Natural killer cell (primary cell): ENCODE results near the gene RABEPK. TPM values are rescaled to one million over a fixed set of nuclear protein-coding genes. Genes with fewer than 3 reads are reported as not detected.

ENCODE experiments used
- ATAC-seq, 3 donors: fragments of 150-1000 bp in 2 of 3; fragments of 200-7000 bp in 1 of 3; cut with Tn5 transposase; 1 replicate in 1 of 3; 2 replicates in 2 of 3; pipeline ENCODE4 v1.10.0; 2021; ENCODE audit warnings: mild to moderate bottlenecking in 2 of 3, moderate library complexity in 2 of 3
- DNase-seq, 2 donors: peaks; one replicate each; pipeline versions ENCODE4 v3.0.0 to v3.0.0-alpha.2; 2013 to 2021; ENCODE audit warnings: mixed read lengths in 1 of 2
- H3K27ac ChIP-seq: one replicate; pipeline ENCODE4 v1.5.1; 2013; ENCODE audit warnings: mild to moderate bottlenecking, low read length
- H3K27me3 ChIP-seq: one replicate; pipeline ENCODE4 v1.6.1; 2013; ENCODE audit warnings: low read length; ENCODE audit not compliant: control insufficient read depth, insufficient read depth
- H3K36me3 ChIP-seq: one replicate; pipeline ENCODE4 v1.6.1; 2013; ENCODE audit warnings: low read length; ENCODE audit not compliant: control insufficient read depth, insufficient read depth
- H3K4me1 ChIP-seq: one replicate; pipeline ENCODE4 v1.6.1; 2013; ENCODE audit warnings: low read length; ENCODE audit not compliant: control insufficient read depth, insufficient read depth
- H3K4me3 ChIP-seq: one replicate; pipeline ENCODE4 v1.5.1; 2013; ENCODE audit warnings: low read length
- H3K9me3 ChIP-seq: one replicate; pipeline ENCODE4 v1.6.1; 2013; ENCODE audit warnings: low read length; ENCODE audit not compliant: control insufficient read depth, insufficient read depth
- H3K27ac Mint-ChIP-seq, 2 donors: one replicate each; pipeline ENCODE4 v1.8.0; 2022; ENCODE audit warnings: mild to moderate bottlenecking in 2 of 2, mixed read lengths in 2 of 2, moderate library complexity in 1 of 2
- H3K27me3 Mint-ChIP-seq, 2 donors: one replicate each; pipeline ENCODE4 v1.8.0; 2022; ENCODE audit warnings: low read depth in 2 of 2, mixed read lengths in 2 of 2
- H3K36me3 Mint-ChIP-seq: one replicate; pipeline ENCODE4 v1.8.0; 2022; ENCODE audit warnings: mixed read lengths
- H3K4me1 Mint-ChIP-seq, 2 donors: one replicate each; pipeline ENCODE4 v1.8.0; 2022; ENCODE audit warnings: mixed read lengths in 2 of 2
- H3K4me3 Mint-ChIP-seq: one replicate; pipeline ENCODE4 v1.8.0; 2022; ENCODE audit warnings: mild to moderate bottlenecking, moderate library complexity, mixed read lengths
- H3K9me3 Mint-ChIP-seq, 2 donors: one replicate each; pipeline ENCODE4 v1.8.0; 2022; ENCODE audit warnings: mixed read lengths in 2 of 2
- CTCF ChIP-seq: fragments of 200-600 bp; IDR thresholded peaks from one replicate; pipeline ENCODE4 v1.8.0; 2022; ENCODE audit warnings: antibody characterized with exemption
- WGBS: methylation state at CpG from one replicate; pipeline ENCODE4 v1.1.7; 2013; ENCODE audit warnings: missing lambda C conversion rate; ENCODE audit not compliant: insufficient coverage; 5-methylcytosine and 5-hydroxymethylcytosine counted together
- intact Hi-C: fragments of 100-400 bp; cut with micrococcal nuclease; formaldehyde crosslinking; loops from one replicate; pipeline ENCODE4 v1.14.2; 2022
- total RNA-seq, 4 donors: library from RNA; stranded (reverse); fragments of 120-200 nt in 1 of 4; gene quantifications; one replicate each; pipeline versions ENCODE4 v1.2.3 to v1.2.4, GENCODE V29; 2013 to 2022

RABEPK gene
- total RNA-seq, 3 donors from 2014 or later (not counting 1 experiment from before 2014, with no cell fraction given), result 10.6 to 13.1 (median 11.8) TPM

GRCh38 chr9:125166762-125167161 is 33.6 kb upstream of the RABEPK start:
- no peaks in the 10 kb centered on the region for H3K36me3 Mint-ChIP-seq
- no peaks in the 10 kb centered on the region for H3K4me1 ChIP-seq
- peaks cover 9 to 14% of the 10 kb centered on the region in 2 donors for H3K4me1 Mint-ChIP-seq
- intact Hi-C loops, result no loop called here
- no peaks in the 10 kb centered on the region for H3K9me3 Mint-ChIP-seq
- no peak overlapping the region for H3K4me3 Mint-ChIP-seq
- H3K27ac ChIP-seq, result no peak overlapping the region
- 96% methylated on average over 2 of the region's 2 CpGs for WGBS
- TF ChIP-seq CTCF, result no peak
- ATAC-seq (no peak), DNase-seq (no peak)
- peak overlapping the region in 1 of 2 donors; percentile 11 for H3K27ac Mint-ChIP-seq
- no peaks in the 10 kb centered on the region for H3K27me3 Mint-ChIP-seq
- no peaks in the 10 kb centered on the region for H3K27me3 ChIP-seq
- H3K36me3 ChIP-seq, result peaks cover 23% of the 10 kb centered on the region
- no peak overlapping the region for H3K4me3 ChIP-seq
- H3K9me3 ChIP-seq, result no peaks in the 10 kb centered on the region

GRCh38 chr9:125169895-125170294 is 30.4 kb upstream of the RABEPK start:
- Histone ChIP-seq H3K9me3 (no peaks in the 10 kb centered on the region), H3K27me3 (no peaks in the 10 kb centered on the region), H3K4me1 (peaks cover 7% of the 10 kb centered on the region), H3K27ac (no peak overlapping the region), H3K36me3 (peaks cover 27% of the 10 kb centered on the region), H3K4me3 (no peak overlapping the region)
- intact Hi-C loops, result no loop called here
- Mint-ChIP-seq H3K4me3 (no peak overlapping the region), H3K36me3 (no peaks in the 10 kb centered on the region), H3K4me1 (peaks cover 23 to 28% of the 10 kb centered on the region in 2 donors), H3K9me3 (no peaks in the 10 kb centered on the region), H3K27ac (peak overlapping the region in 1 of 2 donors; percentile 71), H3K27me3 (no peaks in the 10 kb centered on the region)
- ATAC-seq, result no peak
- TF ChIP-seq CTCF, result no peak
- DNase-seq, result no peak

- no peak overlapping the region for H3K27ac ChIP-seq
- peak overlapping the region; percentile 39 to 58 for H3K27ac Mint-ChIP-seq
- H3K4me3 ChIP-seq, result no peak overlapping the region
- H3K4me1 ChIP-seq, result peaks cover 7% of the 10 kb centered on the region
- TF ChIP-seq CTCF, result no peak
- no peaks in the 10 kb centered on the region for H3K36me3 Mint-ChIP-seq
- no peaks in the 10 kb centered on the region for H3K9me3 ChIP-seq
- ATAC-seq (no peak), DNase-seq (no peak)
- H3K36me3 ChIP-seq, result peaks cover 22% of the 10 kb centered on the region
- no peaks in the 10 kb centered on the region for H3K9me3 Mint-ChIP-seq
- H3K4me3 Mint-ChIP-seq, result no peak overlapping the region
- 51% methylated on average over 6 of the region's 6 CpGs for WGBS
- H3K27me3 ChIP-seq, result no peaks in the 10 kb centered on the region
- intact Hi-C loops, result no loop called here
- H3K4me1 Mint-ChIP-seq, result peaks cover 38 to 44% of the 10 kb centered on the region in 2 donors
- no peaks in the 10 kb centered on the region for H3K27me3 Mint-ChIP-seq
Measured at GRCh38 chr9:125172031-125172755, 28.1 kb upstream of the RABEPK start.

GRCh38 chr9:125176636-125177035 is 23.7 kb upstream of the RABEPK start:
- no peaks in the 10 kb centered on the region for H3K27me3 ChIP-seq
- H3K27me3 Mint-ChIP-seq, result no peaks in the 10 kb centered on the region
- H3K4me3 ChIP-seq, result no peak overlapping the region
- no peaks in the 10 kb centered on the region for H3K9me3 ChIP-seq
- H3K4me1 ChIP-seq, result peaks cover 7% of the 10 kb centered on the region
- no peak for DNase-seq
- H3K4me3 Mint-ChIP-seq, result no peak overlapping the region
- intact Hi-C loops, result no loop called here
- peaks cover 60 to 65% of the 10 kb centered on the region in 2 donors for H3K4me1 Mint-ChIP-seq
- 100% methylated on average over 3 of the region's 3 CpGs for WGBS
- no peak for ATAC-seq
- H3K36me3 ChIP-seq, result peaks cover 4% of the 10 kb centered on the region
- H3K27ac ChIP-seq, result no peak overlapping the region
- no peak for TF ChIP-seq CTCF
- no peaks in the 10 kb centered on the region for H3K36me3 Mint-ChIP-seq
- H3K9me3 Mint-ChIP-seq, result no peaks in the 10 kb centered on the region
- H3K27ac Mint-ChIP-seq, result peak overlapping the region; percentile 41 to 73
